Lung (tissue), 12 donors: Measurements from ENCODE around the gene POU2F2. TPM values are rescaled to one million over a fixed set of nuclear protein-coding genes. Genes with fewer than 3 reads are reported as not detected.

Source experiments
- ATAC-seq: fragments of 200-7000 bp; cut with Tn5 transposase; one replicate; pipeline ENCODE4 v1.9.1; 2020; ENCODE audit warnings: moderate number of reproducible peaks; ENCODE audit not compliant: insufficient read depth, low FRiP score
- DNase-seq, 3 donors: peaks; one replicate each; pipeline ENCODE4 v3.0.0-alpha.2; 2013 to 2017
- H3K27ac ChIP-seq, 2 donors: one replicate each; pipeline ENCODE4 v1.5.1; 2013; ENCODE audit warnings: mild to moderate bottlenecking in 2 of 2, moderate library complexity in 2 of 2, control low read depth in 1 of 2, inconsistent platforms in 1 of 2, low read depth in 1 of 2, low read length in 1 of 2
- H3K27me3 ChIP-seq, 3 donors: one replicate each; pipeline ENCODE4 v1.5.1; 2013; ENCODE audit warnings: low read length in 2 of 3; ENCODE audit not compliant: control insufficient read depth in 3 of 3, insufficient read depth in 3 of 3
- H3K36me3 ChIP-seq, 4 donors: one replicate each; pipeline ENCODE4 v1.5.1; 2013; ENCODE audit warnings: low read length in 4 of 4, mild to moderate bottlenecking in 1 of 4, moderate library complexity in 1 of 4; ENCODE audit not compliant: control insufficient read depth in 4 of 4, insufficient read depth in 4 of 4
- H3K4me1 ChIP-seq, 5 donors: one replicate each; pipeline ENCODE4 v1.5.1; 2013; ENCODE audit warnings: low read length in 5 of 5, mild to moderate bottlenecking in 2 of 5, moderate library complexity in 1 of 5; ENCODE audit not compliant: control insufficient read depth in 5 of 5, insufficient read depth in 5 of 5
- H3K4me3 ChIP-seq: one replicate; pipeline ENCODE4 v1.5.1; 2013; ENCODE audit warnings: mild to moderate bottlenecking, control low read depth, moderate library complexity
- H3K9ac ChIP-seq, 2 donors: one replicate each; pipeline ENCODE4 v1.5.1; 2013; ENCODE audit warnings: low read length in 2 of 2, control low read depth in 1 of 2; ENCODE audit not compliant: insufficient read depth in 1 of 2
- H3K9me3 ChIP-seq, 4 donors: one replicate each; pipeline ENCODE4 v1.5.1; 2013; ENCODE audit warnings: low read length in 3 of 4, mild to moderate bottlenecking in 1 of 4, moderate library complexity in 1 of 4; ENCODE audit not compliant: control insufficient read depth in 4 of 4, insufficient read depth in 3 of 4
- WGBS, 2 donors: extraction: QIAGEN DNeasy Blood & Tissue Kit; methylation state at CpG; one replicate each; pipeline ENCODE4 v1.1.7; 2013; 5-methylcytosine and 5-hydroxymethylcytosine counted together
- polyA plus RNA-seq, 2 donors: library from polyadenylated mRNA; stranded (reverse); fragments of 200-250 nt; gene quantifications; one replicate each; pipeline ENCODE4 v1.2.1, GENCODE V29; 2013
- total RNA-seq, 2 donors: library from RNA; depleted of rRNA in 1 of 2; stranded (reverse); fragments of >200 nt in 1 of 2; gene quantifications; one replicate each; pipeline ENCODE4 v1.2.1, GENCODE V29; 2014 to 2021
- TF ChIP-seq, protein P1 (sequence below): IDR thresholded peaks from 2 replicates; pipeline ENCODE4 v1.5.1; 2012; ENCODE audit warnings: mild to moderate bottlenecking; ENCODE audit errors: control extremely low read depth, extremely low read depth
- donor health status: control.
- donor health status: control.
- donor health status: Bipolar disorder and iron deficiency.
- donor health status: healthy.
- donor health status: DM: yes; HTN: yes; CAD: no.

Gene POU2F2
- total and polyA plus RNA-seq, 4 donors, result 1.9 to 11.9 (median 5.4) TPM

DNA sequence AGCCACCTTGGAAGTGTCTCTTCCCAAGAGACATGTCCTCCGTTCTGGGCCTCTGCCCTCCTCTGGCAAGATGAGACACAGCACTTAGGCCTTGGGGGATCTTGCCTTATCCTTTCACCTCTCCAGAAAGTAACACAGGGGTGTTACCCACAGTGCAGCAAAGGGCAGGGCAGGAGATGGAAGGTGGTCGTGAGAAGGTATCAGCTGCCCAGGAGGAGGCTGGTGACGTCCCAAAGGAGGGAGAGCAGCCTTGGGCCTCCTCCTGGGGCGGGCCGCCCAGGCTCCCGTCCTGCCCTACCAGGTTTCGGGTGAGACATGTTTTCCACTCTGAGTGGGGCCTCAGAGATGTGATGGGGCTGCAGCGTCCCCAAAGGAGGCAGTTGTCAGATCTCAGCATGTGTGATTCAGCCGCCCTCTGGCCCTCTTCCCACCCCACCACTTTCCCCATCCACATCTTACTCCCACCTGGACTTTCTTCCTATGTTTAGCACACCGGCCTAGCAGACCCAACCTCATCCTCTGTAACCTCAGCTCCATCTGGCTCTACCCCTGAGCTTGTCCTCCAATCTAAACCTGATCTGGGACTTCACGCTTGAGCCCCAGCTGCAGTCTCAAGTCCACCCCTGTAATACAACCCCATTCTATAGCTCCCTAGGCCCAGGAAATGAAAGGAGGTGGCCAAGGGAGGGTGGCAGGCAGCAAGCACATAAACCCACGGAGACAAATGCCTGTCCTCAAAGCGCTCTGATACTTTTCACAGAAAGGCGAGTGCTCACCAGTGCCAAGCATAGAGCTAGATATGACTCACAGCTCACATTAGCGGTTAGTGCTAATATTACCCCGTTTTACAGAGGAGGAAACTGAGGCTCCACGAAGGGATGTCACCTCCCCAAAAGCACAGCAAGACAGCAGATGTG lies 9.3 kb downstream of the POU2F2 start:
- no peaks in the 10 kb centered on the region for H3K9me3 ChIP-seq
- no peak overlapping the region for H3K9ac ChIP-seq
- TF ChIP-seq, protein P1, sequence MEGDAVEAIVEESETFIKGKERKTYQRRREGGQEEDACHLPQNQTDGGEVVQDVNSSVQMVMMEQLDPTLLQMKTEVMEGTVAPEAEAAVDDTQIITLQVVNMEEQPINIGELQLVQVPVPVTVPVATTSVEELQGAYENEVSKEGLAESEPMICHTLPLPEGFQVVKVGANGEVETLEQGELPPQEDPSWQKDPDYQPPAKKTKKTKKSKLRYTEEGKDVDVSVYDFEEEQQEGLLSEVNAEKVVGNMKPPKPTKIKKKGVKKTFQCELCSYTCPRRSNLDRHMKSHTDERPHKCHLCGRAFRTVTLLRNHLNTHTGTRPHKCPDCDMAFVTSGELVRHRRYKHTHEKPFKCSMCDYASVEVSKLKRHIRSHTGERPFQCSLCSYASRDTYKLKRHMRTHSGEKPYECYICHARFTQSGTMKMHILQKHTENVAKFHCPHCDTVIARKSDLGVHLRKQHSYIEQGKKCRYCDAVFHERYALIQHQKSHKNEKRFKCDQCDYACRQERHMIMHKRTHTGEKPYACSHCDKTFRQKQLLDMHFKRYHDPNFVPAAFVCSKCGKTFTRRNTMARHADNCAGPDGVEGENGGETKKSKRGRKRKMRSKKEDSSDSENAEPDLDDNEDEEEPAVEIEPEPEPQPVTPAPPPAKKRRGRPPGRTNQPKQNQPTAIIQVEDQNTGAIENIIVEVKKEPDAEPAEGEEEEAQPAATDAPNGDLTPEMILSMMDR, result no peak
- WGBS, 2 donors, result 75 to 83% methylated on average over 16 to 17 of the region's 17 CpGs
- DNase-seq, result no peak
- no peak overlapping the region for H3K4me3 ChIP-seq
- no peak for ATAC-seq
- H3K27me3 ChIP-seq, result peaks cover 0 to 2% (median 0%) of the 10 kb centered on the region in 3 donors
- peaks cover 0 to 2% (median 0%) of the 10 kb centered on the region in 5 donors for H3K4me1 ChIP-seq
- no peak overlapping the region for H3K27ac ChIP-seq
- no peaks in the 10 kb centered on the region for H3K36me3 ChIP-seq

DNA sequence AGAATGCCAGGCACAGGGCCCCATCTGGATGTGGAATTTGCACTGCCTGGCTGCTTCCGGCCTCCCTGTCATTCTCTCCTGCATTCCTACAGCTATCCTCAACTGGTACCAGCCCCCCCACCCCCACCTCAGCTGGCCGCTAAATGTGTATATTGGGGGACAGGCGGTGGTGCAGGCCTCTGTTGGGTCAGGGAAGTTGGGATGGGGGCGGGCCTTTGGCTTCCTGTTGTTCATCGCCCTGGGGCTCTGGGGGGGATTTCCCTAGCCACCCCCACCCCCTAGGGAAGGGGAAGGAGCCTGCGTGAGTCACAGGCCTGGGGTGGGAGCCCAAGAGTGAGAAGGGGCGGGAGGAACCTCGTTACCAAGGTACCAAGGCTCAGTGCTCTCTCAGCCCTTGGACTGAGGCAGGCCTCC lies 10.6 kb downstream of the POU2F2 start:
- 8 to 20% methylated on average over 7 to 8 of the region's 8 CpGs for WGBS, 2 donors
- Histone ChIP-seq H3K36me3 (no peaks in the 10 kb centered on the region), H3K4me1 (peaks cover 0 to 2% (median 0%) of the 10 kb centered on the region in 5 donors), H3K27ac (no peak overlapping the region), H3K27me3 (peaks cover 0 to 2% (median 0%) of the 10 kb centered on the region in 3 donors), H3K9ac (no peak overlapping the region), H3K9me3 (no peaks in the 10 kb centered on the region), H3K4me3 (no peak overlapping the region)
- DNase-seq (no peak), ATAC-seq (no peak)
- TF ChIP-seq, protein P1, result no peak

DNA sequence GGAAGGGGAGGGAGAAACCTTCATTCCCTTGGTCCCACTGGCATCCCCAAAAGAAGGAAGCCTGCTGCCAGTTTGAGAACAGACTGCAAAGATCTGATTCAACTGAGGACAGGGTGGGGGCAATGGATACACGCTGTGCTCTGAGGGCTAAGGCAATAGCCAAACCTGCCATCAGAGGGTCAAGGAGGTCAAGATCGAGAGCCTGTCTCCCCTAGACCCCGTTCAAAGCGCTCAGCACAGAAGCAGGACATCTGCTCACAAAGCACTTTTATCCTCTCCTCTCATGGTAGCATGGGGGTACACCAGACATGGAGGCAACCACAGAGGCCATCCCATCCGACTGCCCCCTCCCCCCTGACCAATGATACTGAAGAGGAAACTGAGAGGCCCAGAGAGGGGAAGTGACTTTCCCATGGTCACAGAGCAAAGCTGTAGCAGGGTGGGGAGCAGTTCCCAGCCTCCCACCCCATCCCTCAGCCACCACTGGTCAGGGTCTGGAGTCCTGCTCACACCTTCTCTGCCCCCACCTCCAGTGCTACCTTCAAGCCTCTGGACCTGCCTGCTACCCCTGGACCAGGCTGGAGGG lies 11.1 kb downstream of the POU2F2 start:
- TF ChIP-seq, protein P1, result no peak
- WGBS, 2 donors, result 47 to 51% methylated on average over 5 of the region's 5 CpGs
- no peaks in the 10 kb centered on the region for H3K36me3 ChIP-seq
- H3K27me3 ChIP-seq, result peaks cover 0 to 2% (median 0%) of the 10 kb centered on the region in 3 donors
- peaks cover 0 to 2% (median 0%) of the 10 kb centered on the region in 5 donors for H3K4me1 ChIP-seq
- DNase-seq (no peak), ATAC-seq (no peak)
- no peak overlapping the region for H3K4me3 ChIP-seq
- H3K9me3 ChIP-seq, result no peaks in the 10 kb centered on the region
- H3K9ac ChIP-seq, result no peak overlapping the region
- no peak overlapping the region for H3K27ac ChIP-seq
